ENCODE measurements around the gene GPC3. TPM values are rescaled to one million over a fixed set of nuclear protein-coding genes. Genes with fewer than 3 reads are reported as not detected.

GPC3 gene
- polyA plus RNA-seq, 1 experiment, result not detected

DNA sequence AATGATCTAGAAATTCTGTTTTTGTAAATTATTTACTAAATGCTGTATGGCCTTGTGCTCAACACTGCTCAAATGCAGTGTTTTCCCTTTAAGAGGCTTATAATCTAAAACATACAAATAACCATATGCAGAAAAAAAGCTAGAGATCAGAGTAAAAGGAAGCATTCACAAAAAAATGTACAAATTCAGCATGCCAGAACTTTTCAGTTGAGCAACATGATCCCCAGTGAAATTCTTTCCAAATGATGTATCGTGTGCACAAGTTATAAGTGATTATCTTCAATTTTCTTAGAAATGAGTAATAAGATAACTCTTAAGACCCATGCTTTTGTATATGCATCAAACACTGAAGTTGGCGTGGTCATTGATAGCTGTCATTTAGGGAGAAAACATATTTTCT, 5.0 kb downstream of the GPC3 start:
- Histone ChIP-seq H3K4me3 (ENCODE audit: low read depth, low read length) (no peak overlapping the region), H3K27me3 (ENCODE audit: control insufficient read depth, insufficient read depth, low read length) (no peaks in the 10 kb centered on the region; the same call in 1 of the 2 replicates), H3K36me3 (ENCODE audit: control insufficient read depth, insufficient read depth, low read length) (no peaks in the 10 kb centered on the region)
- TF ChIP-seq, protein P1, sequence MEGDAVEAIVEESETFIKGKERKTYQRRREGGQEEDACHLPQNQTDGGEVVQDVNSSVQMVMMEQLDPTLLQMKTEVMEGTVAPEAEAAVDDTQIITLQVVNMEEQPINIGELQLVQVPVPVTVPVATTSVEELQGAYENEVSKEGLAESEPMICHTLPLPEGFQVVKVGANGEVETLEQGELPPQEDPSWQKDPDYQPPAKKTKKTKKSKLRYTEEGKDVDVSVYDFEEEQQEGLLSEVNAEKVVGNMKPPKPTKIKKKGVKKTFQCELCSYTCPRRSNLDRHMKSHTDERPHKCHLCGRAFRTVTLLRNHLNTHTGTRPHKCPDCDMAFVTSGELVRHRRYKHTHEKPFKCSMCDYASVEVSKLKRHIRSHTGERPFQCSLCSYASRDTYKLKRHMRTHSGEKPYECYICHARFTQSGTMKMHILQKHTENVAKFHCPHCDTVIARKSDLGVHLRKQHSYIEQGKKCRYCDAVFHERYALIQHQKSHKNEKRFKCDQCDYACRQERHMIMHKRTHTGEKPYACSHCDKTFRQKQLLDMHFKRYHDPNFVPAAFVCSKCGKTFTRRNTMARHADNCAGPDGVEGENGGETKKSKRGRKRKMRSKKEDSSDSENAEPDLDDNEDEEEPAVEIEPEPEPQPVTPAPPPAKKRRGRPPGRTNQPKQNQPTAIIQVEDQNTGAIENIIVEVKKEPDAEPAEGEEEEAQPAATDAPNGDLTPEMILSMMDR (IDR thresholded peaks at IDR 0.05; ENCODE audit: insufficient read depth, low read depth, low read length), result no peak
- POLR2A ChIA-PET, result no interaction called here
- CTCF ChIA-PET, result interaction anchor here (0.6 kb wide), 1 partner anchor 188 kb away, joined by 3 read pairs; no protein-coding TSS in a partner anchor
- DNase-seq (ENCODE audit: low read depth), result no peak

DNA sequence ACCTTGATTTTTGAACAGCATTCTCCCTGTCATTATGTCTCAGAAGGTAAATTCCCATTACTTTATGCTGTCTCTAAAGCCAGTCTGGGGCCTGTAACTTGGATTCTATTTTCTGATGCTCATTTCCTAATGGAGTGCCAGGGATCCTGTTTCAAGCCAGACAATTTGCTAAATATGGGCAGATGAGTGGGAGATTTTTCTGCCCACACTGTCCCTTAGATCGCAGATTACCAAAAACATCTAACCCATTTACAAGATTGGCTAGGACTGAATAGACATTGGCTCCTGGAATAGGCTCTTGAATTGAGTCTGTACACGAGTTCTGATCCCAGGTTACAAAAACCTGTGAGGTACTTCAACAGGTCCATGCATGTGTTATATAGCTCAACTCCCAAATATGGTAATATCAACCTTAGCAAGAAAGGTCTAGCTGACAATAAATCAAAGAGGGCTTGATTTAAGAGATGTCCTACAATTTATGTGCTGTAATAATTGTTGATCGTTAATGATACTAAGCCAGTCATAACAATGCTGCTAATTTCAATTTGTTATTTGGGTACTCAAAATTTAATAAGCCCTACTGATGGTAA, 5.7 kb downstream of the GPC3 start:
- ChIA-PET POLR2A (no interaction called here), CTCF (no interaction called here)
- TF ChIP-seq, protein P1 (IDR thresholded peaks at IDR 0.05; ENCODE audit: insufficient read depth, low read depth, low read length), result no peak
- no peaks in the 10 kb centered on the region for H3K27me3 ChIP-seq (ENCODE audit: control insufficient read depth, insufficient read depth, low read length)
- H3K4me3 ChIP-seq (ENCODE audit: low read depth, low read length), result no peak overlapping the region
- no peak for DNase-seq (ENCODE audit: low read depth)
- no peaks in the 10 kb centered on the region for H3K36me3 ChIP-seq (ENCODE audit: control insufficient read depth, insufficient read depth, low read length)

DNA sequence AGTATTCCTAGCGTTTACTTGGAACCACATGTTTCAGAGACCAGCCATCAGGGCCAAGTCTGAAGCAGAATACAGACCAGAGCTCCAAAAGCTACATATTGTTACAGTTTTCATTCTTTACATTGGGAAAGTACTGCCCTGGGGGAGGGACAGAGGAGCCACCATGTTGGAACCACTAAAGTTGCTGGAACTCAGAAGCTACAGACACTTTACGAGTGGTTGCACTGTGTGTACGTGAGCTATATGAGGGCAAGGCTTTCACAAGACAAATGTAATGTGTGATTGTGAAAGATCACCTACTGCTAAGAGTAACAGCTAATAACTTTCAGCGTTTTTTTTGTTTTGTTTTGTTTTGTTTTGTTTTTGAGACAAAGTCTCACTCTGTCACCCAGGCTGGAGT, 11.7 kb downstream of the GPC3 start:
- Histone ChIP-seq H3K36me3 (ENCODE audit: control insufficient read depth, insufficient read depth, low read length) (no peaks in the 10 kb centered on the region), H3K27me3 (ENCODE audit: control insufficient read depth, insufficient read depth, low read length) (no peaks in the 10 kb centered on the region), H3K4me3 (ENCODE audit: low read depth, low read length) (no peak overlapping the region)
- TF ChIP-seq, protein P1 (IDR thresholded peaks at IDR 0.05; ENCODE audit: insufficient read depth, low read depth, low read length), result no peak
- POLR2A ChIA-PET, result no interaction called here
- DNase-seq (ENCODE audit: low read depth), result no peak
- CTCF ChIA-PET, result interaction anchor here (0.8 kb wide), 1 partner anchor 8 kb away, joined by 3 read pairs; no protein-coding TSS in a partner anchor

DNA sequence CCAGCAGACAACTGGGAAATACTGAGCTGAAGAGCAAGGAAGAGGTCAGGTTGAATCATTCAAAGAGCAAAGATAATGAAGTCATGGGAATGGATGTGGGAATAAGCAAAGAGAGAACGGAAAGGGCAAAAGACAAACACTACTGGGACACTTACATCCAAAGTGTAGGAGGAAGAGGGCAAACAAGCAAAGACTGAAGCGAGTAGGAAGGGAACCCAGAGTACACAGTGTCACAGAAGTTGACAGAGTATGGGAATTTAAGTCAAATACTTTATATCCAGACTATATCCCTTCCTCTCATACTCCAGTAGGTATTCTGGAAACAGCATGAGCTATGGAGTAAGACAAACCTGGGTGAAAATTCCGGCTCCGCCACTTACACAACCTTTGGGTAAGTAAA, 12.5 kb downstream of the GPC3 start:
- Histone ChIP-seq H3K4me3 (ENCODE audit: low read depth, low read length) (no peak overlapping the region), H3K27me3 (ENCODE audit: control insufficient read depth, insufficient read depth, low read length) (no peaks in the 10 kb centered on the region), H3K36me3 (ENCODE audit: control insufficient read depth, insufficient read depth, low read length) (no peaks in the 10 kb centered on the region)
- CTCF ChIA-PET, result no interaction called here
- no peak for DNase-seq (ENCODE audit: low read depth)
- TF ChIP-seq, protein P1 (IDR thresholded peaks at IDR 0.05; ENCODE audit: insufficient read depth, low read depth, low read length), result no peak
- POLR2A ChIA-PET, result no interaction called here

DNA sequence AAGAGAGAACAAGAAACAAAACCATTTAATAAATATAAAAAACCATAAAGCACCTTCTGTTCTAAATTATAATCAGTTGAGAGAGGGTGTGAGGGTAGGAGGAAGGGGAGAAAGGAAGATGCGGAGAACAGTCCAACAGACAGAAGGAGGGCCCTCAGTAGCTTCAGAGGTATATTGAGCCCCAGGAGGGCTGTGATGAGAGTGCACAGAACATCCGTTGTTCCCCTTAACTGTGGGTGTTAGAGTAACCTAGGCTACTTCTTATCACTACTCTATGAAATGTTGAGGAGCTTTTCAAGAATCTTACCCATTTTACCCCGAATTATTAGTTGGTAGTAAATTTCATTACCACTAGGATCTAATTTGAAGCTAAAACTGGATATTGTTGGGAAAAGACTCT, 13.8 kb downstream of the GPC3 start:
- Histone ChIP-seq H3K27me3 (ENCODE audit: control insufficient read depth, insufficient read depth, low read length) (no peaks in the 10 kb centered on the region), H3K4me3 (ENCODE audit: low read depth, low read length) (no peak overlapping the region), H3K36me3 (ENCODE audit: control insufficient read depth, insufficient read depth, low read length) (no peaks in the 10 kb centered on the region)
- DNase-seq (ENCODE audit: low read depth), result no peak
- TF ChIP-seq, protein P1 (IDR thresholded peaks at IDR 0.05; ENCODE audit: insufficient read depth, low read depth, low read length), result no peak
- ChIA-PET POLR2A (no interaction called here), CTCF (no interaction called here)

All from BJ (cell line).